HG02678 (cell line): ENCODE results near the gene URB2.
"Not testable (repeated sequence)": the region's sequence is repeated elsewhere in the genome, so short reads cannot be mapped to it uniquely, and the experiment has no call there.

Experiments
- ATAC-seq: cut with Tn5 transposase; IDR thresholded peaks from one replicate; pipeline ENCODE4 v1.9.1; 2021; ENCODE audit warnings: mild to moderate bottlenecking, moderate library complexity; ENCODE audit not compliant: unreplicated experiment

Gene URB2

GRCh38 chr1:229625915-229626831, at the start of gene URB2, which contains the start of gene TAF5L:
Gene URB2 (plus strand): TSS chr1:229626247. CDS start chr1:229627634, 1,387 bp downstream.
Gene TAF5L (minus strand): TSS chr1:229626122. CDS start chr1:229614482, 11,640 bp downstream.
- peak; percentile 87 for ATAC-seq

DNA sequence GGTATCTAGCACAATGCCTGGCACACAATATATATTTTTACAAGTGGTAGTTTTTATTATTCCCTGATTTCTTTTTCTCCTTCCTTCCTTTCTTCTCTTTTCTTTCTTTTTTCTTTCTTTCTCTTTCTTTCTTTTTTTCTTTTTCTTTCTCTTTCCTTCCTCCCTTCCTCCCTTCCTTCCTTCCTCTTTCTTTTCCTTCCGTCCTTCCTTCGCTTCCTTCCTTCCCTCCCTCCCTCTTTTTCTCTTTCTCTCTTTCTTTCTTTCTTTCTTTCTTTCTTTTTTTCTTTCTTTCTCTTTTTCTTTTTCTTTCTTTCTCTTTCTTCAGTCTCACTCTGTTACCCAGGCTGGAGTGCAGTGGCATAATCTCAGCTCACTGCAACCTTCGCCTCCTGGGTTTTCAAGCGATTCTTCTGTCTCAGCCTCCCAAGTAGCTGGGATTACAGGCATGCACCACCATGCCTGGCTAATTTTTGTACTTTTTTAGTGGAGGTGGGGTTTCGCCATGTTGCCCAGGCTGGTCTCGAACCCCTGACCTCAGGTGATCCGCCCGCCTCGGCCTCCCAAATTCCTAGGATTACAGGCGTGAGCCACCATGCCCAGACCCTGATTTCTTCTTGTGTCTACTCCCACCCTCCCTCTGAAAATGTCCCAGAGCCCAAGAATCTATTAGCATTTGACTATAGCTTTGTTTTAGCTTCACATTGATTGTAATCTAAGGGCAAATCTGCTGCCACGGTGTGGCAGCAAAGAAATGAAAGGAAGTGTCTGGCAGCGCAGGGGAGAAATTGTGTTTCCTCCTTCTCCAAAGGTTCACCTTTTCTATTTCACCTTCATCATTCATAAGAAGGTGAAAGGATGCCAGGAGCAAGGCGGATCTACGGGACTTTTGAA, 47.6 kb upstream of the URB2 start:
- ATAC-seq: no peak

GRCh38 chr1:229579059-229579673, 46.9 kb upstream of the URB2 start:
- ATAC-seq: peak; percentile 88

GRCh38 chr1:229581485-229581884, 44.6 kb upstream of the URB2 start:
- no peak for ATAC-seq

DNA sequence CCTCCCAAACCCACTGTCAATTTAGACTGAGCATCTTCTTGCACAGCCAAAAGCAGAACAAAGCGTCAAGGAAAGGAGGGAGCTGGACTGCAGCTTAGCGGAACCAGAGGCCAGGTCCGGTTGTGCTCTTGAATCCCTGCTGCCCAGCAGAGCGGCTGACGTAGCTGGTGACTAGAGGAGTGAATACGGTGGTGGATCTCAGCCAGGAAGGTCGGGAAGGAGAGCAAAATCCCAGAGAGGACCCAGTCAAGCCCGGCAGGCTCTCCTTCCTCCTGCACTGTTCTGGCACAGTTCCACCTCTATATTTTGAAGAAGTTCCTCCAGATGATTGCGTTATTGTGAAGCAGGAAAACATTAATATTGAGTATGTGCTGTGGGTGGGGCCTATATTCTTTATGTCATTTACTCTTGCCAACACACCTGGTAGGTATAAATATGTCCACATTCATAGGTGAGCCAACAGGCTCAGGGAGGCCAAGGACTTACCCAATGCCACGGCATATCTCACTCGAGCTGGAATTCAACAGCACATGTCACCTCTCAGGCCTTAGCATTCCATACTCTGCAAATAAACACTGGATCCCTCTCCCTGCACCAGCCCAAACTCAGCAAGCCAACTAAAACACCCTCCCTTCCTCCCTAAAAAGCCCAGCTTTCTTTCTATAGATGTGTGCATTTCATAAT, 43.9 kb upstream of the URB2 start:
- ATAC-seq: no peak

- ATAC-seq: no peak
Observed at GRCh38 chr1:229582715-229583114, 43.3 kb upstream of the URB2 start.

DNA sequence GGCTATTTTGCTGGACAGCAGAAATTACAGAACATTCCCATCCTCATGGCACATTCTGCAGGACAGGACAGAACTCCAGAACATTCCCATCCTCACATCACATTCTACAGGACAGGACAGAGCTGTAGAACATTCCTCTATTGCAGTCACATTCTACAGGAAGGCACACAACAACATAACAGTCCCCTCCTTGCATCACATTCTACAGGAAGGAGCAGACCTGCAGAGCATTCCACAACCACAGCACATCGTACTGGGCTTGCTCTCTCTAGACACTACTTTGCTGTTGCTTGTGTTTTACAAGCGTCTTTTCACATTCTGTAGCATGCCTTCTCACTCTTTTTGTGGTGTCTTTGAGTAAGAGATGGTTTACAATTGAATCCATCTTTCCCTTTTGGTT, 40.7 kb upstream of the URB2 start:
- ATAC-seq: no peak

- ATAC-seq: no peak
Observed at GRCh38 chr1:229590119-229590518, 35.9 kb upstream of the URB2 start.

- ATAC-seq: no peak
Observed at GRCh38 chr1:229593800-229594199, 32.2 kb upstream of the URB2 start.

DNA sequence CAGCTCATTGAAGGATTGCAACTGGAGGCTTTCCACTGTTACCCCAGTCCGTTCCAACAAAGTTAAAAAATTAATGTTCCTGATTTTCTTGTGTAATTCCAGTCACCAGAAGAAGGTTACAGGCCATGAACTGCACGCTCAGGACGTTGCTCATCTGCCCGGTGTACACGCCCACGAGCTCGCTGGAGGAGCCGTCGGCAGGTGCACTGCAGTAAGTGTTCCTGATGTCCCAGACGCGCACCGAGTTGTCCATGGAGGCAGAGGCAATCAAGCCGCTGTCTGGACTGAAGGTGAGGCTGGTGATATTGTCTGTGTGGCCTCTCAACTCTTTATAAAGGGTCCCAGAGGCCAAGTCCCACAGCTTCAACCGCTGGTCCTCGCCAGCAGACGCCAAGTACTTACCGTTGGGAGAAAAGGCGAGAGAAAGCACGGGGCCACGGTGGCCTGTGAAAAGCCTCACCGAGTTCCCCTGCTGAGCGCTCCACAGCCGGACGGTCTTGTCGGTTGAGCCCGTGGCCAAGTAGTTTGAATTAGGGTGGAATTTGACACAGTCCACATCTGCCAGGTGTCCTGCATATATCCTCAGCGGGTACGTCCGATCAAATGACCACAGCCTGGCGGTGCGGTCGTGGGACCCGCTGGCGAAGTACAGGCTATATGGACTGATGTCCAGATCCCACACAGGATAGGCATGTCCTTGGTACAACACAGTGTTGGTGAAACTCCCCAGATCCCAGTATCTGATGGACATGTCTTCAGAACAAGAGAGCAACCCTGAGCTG, 31.6 kb upstream of the URB2 start:
- no peak for ATAC-seq

- not testable (repeated sequence) for ATAC-seq
Observed at GRCh38 chr1:229595876-229596275, 30.2 kb upstream of the URB2 start.

- ATAC-seq: no peak
Observed at GRCh38 chr1:229596925-229597699, 28.9 kb upstream of the URB2 start.

- no peak for ATAC-seq
Observed at GRCh38 chr1:229597877-229598276, 28.2 kb upstream of the URB2 start.

- no peak for ATAC-seq
Observed at GRCh38 chr1:229599218-229599954, 26.7 kb upstream of the URB2 start.

GRCh38 chr1:229600229-229600628, 25.8 kb upstream of the URB2 start:
- no peak for ATAC-seq

DNA sequence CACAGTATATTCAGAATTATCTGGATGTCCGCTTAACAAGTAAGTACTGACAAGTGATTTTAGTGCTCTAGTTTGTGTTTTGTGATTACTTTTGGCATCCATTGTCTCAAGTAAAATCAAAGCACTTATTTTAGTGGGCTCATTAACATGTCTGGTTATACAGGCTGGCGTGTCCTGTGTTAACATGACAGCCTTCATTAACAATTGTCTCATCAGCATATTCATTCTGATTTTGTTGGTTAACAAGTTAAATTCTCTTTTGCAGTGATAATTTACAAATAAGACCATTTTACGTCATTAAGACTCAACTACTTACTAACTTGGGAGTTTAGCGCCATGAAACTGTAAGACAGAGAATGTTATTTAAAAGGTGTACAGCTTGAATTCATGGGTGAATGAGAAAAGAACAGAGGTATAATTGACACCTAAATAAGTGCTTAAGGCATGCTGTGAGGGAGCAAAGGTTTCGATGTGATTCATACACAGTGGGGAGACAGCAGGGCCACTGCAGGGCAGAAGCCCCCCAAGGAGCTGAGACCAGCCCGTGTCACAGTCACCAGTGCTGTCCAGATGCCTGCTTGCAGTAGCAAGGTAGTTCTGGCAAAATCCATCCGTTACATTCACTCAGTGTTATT, 22.6 kb upstream of the URB2 start:
- no peak for ATAC-seq

DNA sequence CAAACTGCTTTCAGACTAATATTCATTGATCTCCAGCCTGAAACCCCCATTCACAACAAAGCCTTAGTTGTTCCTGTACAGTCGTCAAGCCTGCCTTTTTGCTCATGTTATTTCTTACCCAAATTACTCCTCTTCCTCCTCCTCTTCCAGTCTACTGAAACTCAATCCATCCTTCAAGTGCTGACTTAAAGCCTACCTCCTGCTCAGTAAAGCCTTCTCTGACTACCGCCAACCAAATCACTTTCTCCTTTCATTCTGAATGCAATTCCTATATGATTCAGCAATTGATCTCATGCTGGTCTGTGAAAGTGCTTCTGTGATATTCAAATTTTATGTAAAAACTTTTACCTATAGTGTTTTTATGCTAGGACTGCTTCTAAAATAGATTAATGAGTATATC, 18.7 kb upstream of the URB2 start:
- ATAC-seq: no peak

GRCh38 chr1:229608590-229608989, 17.5 kb upstream of the URB2 start:
- ATAC-seq: no peak
